ENCODE results near the gene STX1B. TPM values are rescaled to one million over a fixed set of nuclear protein-coding genes. Genes with fewer than 3 reads are reported as not detected.

The STX1B gene
- total RNA-seq, 1 donor from 2014 or later, result under 0.01 TPM

GRCh38 chr16:30985401-30986128 is 24.9 kb downstream of the STX1B start:
- no peaks in the 10 kb centered on the region for H3K27me3 ChIP-seq (ENCODE audit: control insufficient read depth, insufficient read depth, low read length)
- peak; percentile 70 for TF ChIP-seq CTCF (IDR thresholded peaks at IDR 0.05; ENCODE audit: insufficient read depth, low read length, severe bottlenecking)
- H3K4me3 ChIP-seq (ENCODE audit: low read depth, low read length), result peak overlapping the region; percentile 42
- DNase-seq (ENCODE audit: low read depth), result peak; percentile 39
- no peak for FAIRE-seq
- peaks cover 12% of the 10 kb centered on the region for H3K36me3 ChIP-seq (ENCODE audit: control insufficient read depth, insufficient read depth, low read length)

- Histone ChIP-seq H3K4me3 (ENCODE audit: low read depth, low read length) (peak within 1 kb of the TSS; percentile 42), H3K27me3 (ENCODE audit: control insufficient read depth, insufficient read depth, low read length) (no peaks in the 10 kb centered on the region), H3K36me3 (ENCODE audit: control insufficient read depth, insufficient read depth, low read length) (peaks cover 18% of the 10 kb centered on the region)
- peak; percentile 50 for DNase-seq (ENCODE audit: low read depth)
- no peak for FAIRE-seq
- peak; percentile 95 for TF ChIP-seq CTCF (IDR thresholded peaks at IDR 0.05; ENCODE audit: insufficient read depth, low read length, severe bottlenecking)
Measured at GRCh38 chr16:30984669-30985400, 25.6 kb downstream of the STX1B start, which contains the start of gene HSD3B7. Gene HSD3B7 (plus strand): TSS chr16:30985207. CDS start chr16:30985659, 452 bp downstream.

GRCh38 chr16:30983898-30984610 is 26.4 kb downstream of the STX1B start:
- no peak for FAIRE-seq

GRCh38 chr16:30983289-30983889 is 27.0 kb downstream of the STX1B start:
- no peak for TF ChIP-seq CTCF (IDR thresholded peaks at IDR 0.05; ENCODE audit: insufficient read depth, low read length, severe bottlenecking)
- H3K4me3 ChIP-seq (ENCODE audit: low read depth, low read length), result no peak overlapping the region
- DNase-seq (ENCODE audit: low read depth) (no peak), FAIRE-seq (no peak)
- H3K27me3 ChIP-seq (ENCODE audit: control insufficient read depth, insufficient read depth, low read length), result no peaks in the 10 kb centered on the region
- H3K36me3 ChIP-seq (ENCODE audit: control insufficient read depth, insufficient read depth, low read length), result peaks cover 22% of the 10 kb centered on the region

More at GRCh38 chr16:30983898-30984610, 26.4 kb downstream of the STX1B start:
- no peak for DNase-seq (ENCODE audit: low read depth)
- Histone ChIP-seq H3K27me3 (ENCODE audit: control insufficient read depth, insufficient read depth, low read length) (no peaks in the 10 kb centered on the region), H3K36me3 (ENCODE audit: control insufficient read depth, insufficient read depth, low read length) (peaks cover 20% of the 10 kb centered on the region), H3K4me3 (ENCODE audit: low read depth, low read length) (no peak overlapping the region)
- no peak for TF ChIP-seq CTCF (IDR thresholded peaks at IDR 0.05; ENCODE audit: insufficient read depth, low read length, severe bottlenecking)

GRCh38 chr16:30982548-30983288 is 27.7 kb downstream of the STX1B start:
- Histone ChIP-seq H3K4me3 (ENCODE audit: low read depth, low read length) (no peak overlapping the region), H3K27me3 (ENCODE audit: control insufficient read depth, insufficient read depth, low read length) (no peaks in the 10 kb centered on the region), H3K36me3 (ENCODE audit: control insufficient read depth, insufficient read depth, low read length) (peaks cover 24% of the 10 kb centered on the region)
- no peak for TF ChIP-seq CTCF (IDR thresholded peaks at IDR 0.05; ENCODE audit: insufficient read depth, low read length, severe bottlenecking)
- DNase-seq (ENCODE audit: low read depth), result no peak
- no peak for FAIRE-seq

Data from bronchial epithelial cell (primary cell).